ENCODE data around the gene HSPA12A. TPM values are rescaled to one million over a fixed set of nuclear protein-coding genes. Genes with fewer than 3 reads are reported as not detected.

The HSPA12A gene
- total RNA-seq, 2 experiments from 2014 or later: 0.05 to 0.18 TPM

- no peak overlapping the region for H3K27ac Mint-ChIP-seq
- POLR2A ChIA-PET: no interaction called here
Measured at GRCh38 chr10:116683821-116684220, 58.5 kb downstream of the HSPA12A start.

GRCh38 chr10:116683166-116683565, 59.2 kb downstream of the HSPA12A start:
- H3K4me1 Mint-ChIP-seq: peaks cover 1% of the 10 kb centered on the region
- H3K4me3 Mint-ChIP-seq: no peak overlapping the region
- no peak for DNase-seq
- no peaks in the 10 kb centered on the region for H3K27me3 Mint-ChIP-seq
- ChIA-PET POLR2A (no interaction called here), CTCF (interaction anchor here (0.8 to 4.3 kb wide), 5 partner anchors 11 to 491 kb away, joined by 3 to 64 read pairs (median 3); no protein-coding TSS in a partner anchor)
- H3K36me3 Mint-ChIP-seq (ENCODE audit: low read depth): no peaks in the 10 kb centered on the region
- no peak overlapping the region for H3K27ac Mint-ChIP-seq
- H3K9me3 Mint-ChIP-seq: no peaks in the 10 kb centered on the region

More at GRCh38 chr10:116683821-116684220, 58.5 kb downstream of the HSPA12A start:
- Mint-ChIP-seq H3K27me3 (no peaks in the 10 kb centered on the region), H3K36me3 (ENCODE audit: low read depth) (no peaks in the 10 kb centered on the region), H3K4me1 (peaks cover 1% of the 10 kb centered on the region), H3K9me3 (no peaks in the 10 kb centered on the region), H3K4me3 (no peak overlapping the region)
- no peak for DNase-seq
- CTCF ChIA-PET: interaction anchor here (0.8 to 4.3 kb wide), 4 partner anchors 10 to 491 kb away, joined by 3 to 64 read pairs (median 8); no protein-coding TSS in a partner anchor

- POLR2A ChIA-PET: no interaction called here
- Mint-ChIP-seq H3K27ac (no peak overlapping the region), H3K36me3 (ENCODE audit: low read depth) (no peaks in the 10 kb centered on the region), H3K4me3 (no peak overlapping the region), H3K4me1 (peaks cover 1% of the 10 kb centered on the region), H3K9me3 (no peaks in the 10 kb centered on the region), H3K27me3 (no peaks in the 10 kb centered on the region)
- DNase-seq: no peak
- CTCF ChIA-PET: interaction anchor here (0.6 to 1.4 kb wide), 2 partner anchors 234 to 495 kb away, joined by 3 to 4 read pairs; no protein-coding TSS in a partner anchor
Measured at GRCh38 chr10:116679351-116679750, 63.0 kb downstream of the HSPA12A start.

GRCh38 chr10:116676633-116677032, 65.7 kb downstream of the HSPA12A start:
- CTCF ChIA-PET: interaction anchor here (1.5 kb wide), 2 partner anchors 498 kb away, joined by 4 read pairs; no protein-coding TSS in a partner anchor
- Mint-ChIP-seq H3K9me3 (no peaks in the 10 kb centered on the region), H3K27ac (no peak overlapping the region), H3K4me1 (no peaks in the 10 kb centered on the region), H3K27me3 (peaks cover 5% of the 10 kb centered on the region), H3K36me3 (ENCODE audit: low read depth) (no peaks in the 10 kb centered on the region), H3K4me3 (no peak overlapping the region)
- DNase-seq: no peak
- POLR2A ChIA-PET: no interaction called here

GRCh38 chr10:116676118-116676517, 66.2 kb downstream of the HSPA12A start:
- no peak for DNase-seq
- no peak overlapping the region for H3K4me3 Mint-ChIP-seq
- no peaks in the 10 kb centered on the region for H3K36me3 Mint-ChIP-seq (ENCODE audit: low read depth)
- no peaks in the 10 kb centered on the region for H3K4me1 Mint-ChIP-seq
- POLR2A ChIA-PET: no interaction called here
- H3K9me3 Mint-ChIP-seq: no peaks in the 10 kb centered on the region
- H3K27me3 Mint-ChIP-seq: peaks cover 9% of the 10 kb centered on the region
- H3K27ac Mint-ChIP-seq: no peak overlapping the region
- CTCF ChIA-PET: interaction anchor here (1.5 kb wide), 1 partner anchor 499 kb away, joined by 4 read pairs; no protein-coding TSS in a partner anchor

- no peak for DNase-seq
- H3K27me3 Mint-ChIP-seq: peaks cover 9% of the 10 kb centered on the region
- POLR2A ChIA-PET: no interaction called here
- H3K9me3 Mint-ChIP-seq: no peaks in the 10 kb centered on the region
- H3K4me1 Mint-ChIP-seq: no peaks in the 10 kb centered on the region
- H3K36me3 Mint-ChIP-seq (ENCODE audit: low read depth): no peaks in the 10 kb centered on the region
- H3K4me3 Mint-ChIP-seq: no peak overlapping the region
- CTCF ChIA-PET: interaction anchor here (1.5 kb wide), 1 partner anchor 500 kb away, joined by 4 read pairs; no protein-coding TSS in a partner anchor
- no peak overlapping the region for H3K27ac Mint-ChIP-seq
Measured at GRCh38 chr10:116674901-116675423, 67.4 kb downstream of the HSPA12A start.

GRCh38 chr10:116673866-116674265, 68.5 kb downstream of the HSPA12A start:
- no peak overlapping the region for H3K27ac Mint-ChIP-seq
- no peaks in the 10 kb centered on the region for H3K36me3 Mint-ChIP-seq (ENCODE audit: low read depth)
- ChIA-PET POLR2A (no interaction called here), CTCF (no interaction called here)
- peaks cover 9% of the 10 kb centered on the region for H3K27me3 Mint-ChIP-seq
- no peaks in the 10 kb centered on the region for H3K4me1 Mint-ChIP-seq
- no peak for DNase-seq
- no peak overlapping the region for H3K4me3 Mint-ChIP-seq
- no peaks in the 10 kb centered on the region for H3K9me3 Mint-ChIP-seq

GRCh38 chr10:116672891-116673290, 69.5 kb downstream of the HSPA12A start:
- CTCF ChIA-PET: no interaction called here
- Mint-ChIP-seq H3K4me3 (no peak overlapping the region), H3K27ac (no peak overlapping the region), H3K9me3 (no peaks in the 10 kb centered on the region), H3K36me3 (ENCODE audit: low read depth) (no peaks in the 10 kb centered on the region), H3K4me1 (no peaks in the 10 kb centered on the region), H3K27me3 (peaks cover 9% of the 10 kb centered on the region)
- POLR2A ChIA-PET: no interaction called here
- DNase-seq: no peak

- no peaks in the 10 kb centered on the region for H3K36me3 Mint-ChIP-seq (ENCODE audit: low read depth)
- no peak for DNase-seq
- ChIA-PET CTCF (no interaction called here), POLR2A (no interaction called here)
- H3K4me3 Mint-ChIP-seq: no peak overlapping the region
- no peaks in the 10 kb centered on the region for H3K9me3 Mint-ChIP-seq
- H3K4me1 Mint-ChIP-seq: no peaks in the 10 kb centered on the region
- H3K27ac Mint-ChIP-seq: no peak overlapping the region
- H3K27me3 Mint-ChIP-seq: peaks cover 9% of the 10 kb centered on the region
Measured at GRCh38 chr10:116671274-116671926, 71.0 kb downstream of the HSPA12A start.

GRCh38 chr10:116670706-116671105, 71.7 kb downstream of the HSPA12A start:
- Mint-ChIP-seq H3K9me3 (no peaks in the 10 kb centered on the region), H3K36me3 (ENCODE audit: low read depth) (no peaks in the 10 kb centered on the region), H3K27ac (no peak overlapping the region), H3K4me3 (no peak overlapping the region), H3K4me1 (no peaks in the 10 kb centered on the region), H3K27me3 (peaks cover 9% of the 10 kb centered on the region)
- ChIA-PET CTCF (no interaction called here), POLR2A (no interaction called here)
- no peak for DNase-seq

- ChIA-PET CTCF (no interaction called here), POLR2A (no interaction called here)
- Mint-ChIP-seq H3K9me3 (no peaks in the 10 kb centered on the region), H3K27ac (no peak overlapping the region), H3K36me3 (ENCODE audit: low read depth) (no peaks in the 10 kb centered on the region), H3K4me1 (no peaks in the 10 kb centered on the region), H3K27me3 (peaks cover 9% of the 10 kb centered on the region), H3K4me3 (no peak overlapping the region)
- no peak for DNase-seq
Measured at GRCh38 chr10:116669832-116670644, 72.3 kb downstream of the HSPA12A start.

GRCh38 chr10:116669080-116669479, 73.3 kb downstream of the HSPA12A start:
- H3K4me1 Mint-ChIP-seq: no peaks in the 10 kb centered on the region
- CTCF ChIA-PET: no interaction called here

GRCh38 chr10:116668446-116668845, 73.9 kb downstream of the HSPA12A start:
- Mint-ChIP-seq H3K36me3 (ENCODE audit: low read depth) (no peaks in the 10 kb centered on the region), H3K27me3 (peaks cover 7% of the 10 kb centered on the region), H3K9me3 (no peaks in the 10 kb centered on the region), H3K27ac (no peak overlapping the region), H3K4me3 (no peak overlapping the region), H3K4me1 (no peaks in the 10 kb centered on the region)
- no peak for DNase-seq
- POLR2A ChIA-PET: no interaction called here
- CTCF ChIA-PET: no interaction called here

More at GRCh38 chr10:116669080-116669479, 73.3 kb downstream of the HSPA12A start:
- POLR2A ChIA-PET: no interaction called here
- no peak for DNase-seq
- no peak overlapping the region for H3K4me3 Mint-ChIP-seq
- peaks cover 9% of the 10 kb centered on the region for H3K27me3 Mint-ChIP-seq
- H3K36me3 Mint-ChIP-seq (ENCODE audit: low read depth): no peaks in the 10 kb centered on the region
- H3K27ac Mint-ChIP-seq: no peak overlapping the region
- no peaks in the 10 kb centered on the region for H3K9me3 Mint-ChIP-seq

All from activated CD4-positive, alpha-beta memory T cell treated with anti-CD3 and anti-CD28 coated beads, Interleukin-2, amount 10 ng/mL, durations not matched to agents 7 days and 5 days (primary cell).